GM19351 (cell line): Measurements from ENCODE around the gene OTX1.
"Not testable (repeated sequence)": the region's sequence is repeated elsewhere in the genome, so short reads cannot be mapped to it uniquely, and the experiment has no call there.

ENCODE experiments used
- ATAC-seq: cut with Tn5 transposase; IDR thresholded peaks from one replicate; pipeline ENCODE4 v1.9.1; 2021; ENCODE audit warnings: mild to moderate bottlenecking, moderate library complexity; ENCODE audit not compliant: unreplicated experiment

Gene OTX1

GRCh38 chr2:63058921-63059792 lies 8.5 kb downstream of the OTX1 start:
- no peak for ATAC-seq

GRCh38 chr2:63059793-63060471 lies 9.3 kb downstream of the OTX1 start:
- ATAC-seq: no peak

GRCh38 chr2:63060472-63060991 lies 9.9 kb downstream of the OTX1 start:
- no peak for ATAC-seq

GRCh38 chr2:63064197-63064596 lies 13.6 kb downstream of the OTX1 start:
- no peak for ATAC-seq

GRCh38 chr2:63064661-63065060 lies 14.0 kb downstream of the OTX1 start:
- no peak for ATAC-seq

GRCh38 chr2:63066265-63066664 lies 15.6 kb downstream of the OTX1 start:
- ATAC-seq: no peak

- no peak for ATAC-seq
These were observed 16.2 kb downstream of the OTX1 start for GRCh38 chr2:63066838-63067237.

GRCh38 chr2:63071664-63072063 lies 21.0 kb downstream of the OTX1 start:
- ATAC-seq: no peak

GRCh38 chr2:63073994-63074393 lies 23.4 kb downstream of the OTX1 start:
- ATAC-seq: no peak

GRCh38 chr2:63074399-63074798 lies 23.8 kb downstream of the OTX1 start:
- not testable (repeated sequence) for ATAC-seq

GRCh38 chr2:63078852-63079606 lies 28.4 kb downstream of the OTX1 start:
- ATAC-seq: peak; percentile 59

- no peak for ATAC-seq
These were observed 30.8 kb downstream of the OTX1 start for GRCh38 chr2:63081404-63081803.

- ATAC-seq: no peak
These were observed 36.1 kb downstream of the OTX1 start for GRCh38 chr2:63086687-63087086.

GRCh38 chr2:63092401-63092800 lies 41.8 kb downstream of the OTX1 start:
- ATAC-seq: no peak

- ATAC-seq: no peak
These were observed 42.2 kb downstream of the OTX1 start for GRCh38 chr2:63092857-63093256.

GRCh38 chr2:63093502-63093901 lies 42.9 kb downstream of the OTX1 start:
- ATAC-seq: no peak

- no peak for ATAC-seq
These were observed 45.9 kb downstream of the OTX1 start for GRCh38 chr2:63096491-63096890.

- no peak for ATAC-seq
These were observed 48.4 kb downstream of the OTX1 start for GRCh38 chr2:63099032-63099431.

- ATAC-seq: no peak
These were observed 51.3 kb downstream of the OTX1 start for GRCh38 chr2:63101954-63102353.

- ATAC-seq: no peak
These were observed 53.9 kb downstream of the OTX1 start for GRCh38 chr2:63104482-63104881.
